Endometrial microvascular endothelial cells (primary cell): ENCODE data around the gene ZNF500. TPM values are rescaled to one million over a fixed set of nuclear protein-coding genes. Genes with fewer than 3 reads are reported as not detected.

Experiments used
- in situ Hi-C: cut with HindIII; loops from 2 replicates; pipeline ENCODE4 v1.10.0; 2017; ENCODE audit warnings: low sequenced_read_pairs, low pct_unique_long_range_greater_than_20kb; ENCODE audit errors: inconsistent ontology term
- total RNA-seq: library from RNA; depleted of rRNA; stranded (reverse); fragments of >200 nt; gene quantifications from one replicate; pipeline ENCODE4 v1.2.3, GENCODE V29; 2015; ENCODE audit errors: inconsistent ontology term

ZNF500 gene
- total RNA-seq, 1 donor from 2014 or later = 13.9 TPM

- in situ Hi-C loops = no loop called here
Measured at GRCh38 chr16:4726616-4727015, 40.3 kb downstream of the ZNF500 start.

- in situ Hi-C loops = no loop called here
Measured at GRCh38 chr16:4724661-4725270, 42.2 kb downstream of the ZNF500 start.

GRCh38 chr16:4723071-4723767, 43.7 kb downstream of the ZNF500 start:
- in situ Hi-C loops = no loop called here

- in situ Hi-C loops = no loop called here
Measured at GRCh38 chr16:4718466-4718865, 48.5 kb downstream of the ZNF500 start.

- in situ Hi-C loops = no loop called here
Measured at GRCh38 chr16:4714996-4715395, 52.0 kb downstream of the ZNF500 start.

- in situ Hi-C loops = no loop called here
Measured at GRCh38 chr16:4713663-4714501, 53.1 kb downstream of the ZNF500 start.

- in situ Hi-C loops = no loop called here
Measured at GRCh38 chr16:4709481-4709880, 57.5 kb downstream of the ZNF500 start.

- in situ Hi-C loops = no loop called here
Measured at GRCh38 chr16:4706871-4707270, 60.1 kb downstream of the ZNF500 start.

- in situ Hi-C loops = no loop called here
Measured at GRCh38 chr16:4704913-4705312, 62.0 kb downstream of the ZNF500 start.

- in situ Hi-C loops = no loop called here
Measured at GRCh38 chr16:4704491-4704890, 62.5 kb downstream of the ZNF500 start.

- in situ Hi-C loops = no loop called here
Measured at GRCh38 chr16:4703906-4704305, 63.1 kb downstream of the ZNF500 start.

GRCh38 chr16:4702466-4702808, 64.5 kb downstream of the ZNF500 start:
- in situ Hi-C loops = no loop called here

- in situ Hi-C loops = no loop called here
Measured at GRCh38 chr16:4701791-4702465, 65.0 kb downstream of the ZNF500 start.

- in situ Hi-C loops = no loop called here
Measured at GRCh38 chr16:4700997-4701743, 65.8 kb downstream of the ZNF500 start.

GRCh38 chr16:4700380-4700996, 66.5 kb downstream of the ZNF500 start:
- in situ Hi-C loops = no loop called here

- in situ Hi-C loops = no loop called here
Measured at GRCh38 chr16:4699046-4699556, 67.9 kb downstream of the ZNF500 start.

- in situ Hi-C loops = no loop called here
Measured at GRCh38 chr16:4698321-4699045, 68.5 kb downstream of the ZNF500 start.
